GM18517 (cell line): ENCODE data around the gene FAM9A.
"Not testable (repeated sequence)": the region's sequence is repeated elsewhere in the genome, so short reads cannot be mapped to it uniquely, and the experiment has no call there.

Source experiments
- ATAC-seq: cut with Tn5 transposase; IDR thresholded peaks from one replicate; pipeline ENCODE4 v1.9.1; 2021; ENCODE audit warnings: mild to moderate bottlenecking, moderate library complexity; ENCODE audit not compliant: unreplicated experiment

Gene FAM9A

DNA sequence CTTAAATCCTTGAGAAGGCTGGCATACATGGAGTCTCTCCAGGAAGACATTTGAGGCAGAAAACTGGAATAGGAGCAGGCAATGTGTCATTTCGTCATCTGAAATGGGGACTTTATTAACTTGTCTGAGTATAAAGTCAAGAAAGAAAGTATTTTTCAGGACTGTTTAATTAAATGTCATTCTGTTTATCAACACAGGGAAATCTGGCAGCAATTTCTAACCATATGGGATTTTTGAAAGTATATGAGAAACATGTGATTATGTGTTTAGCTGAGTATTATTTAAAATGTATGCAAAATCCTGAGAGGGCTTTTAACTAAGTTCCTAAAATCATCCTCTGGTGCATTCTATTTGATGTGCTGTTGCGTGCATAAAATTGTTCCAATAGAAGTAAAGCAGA lies 3.9 kb upstream of the FAM9A start:
- no peak for ATAC-seq

GRCh38 chrX:8803326-8803725 lies 2.1 kb upstream of the FAM9A start:
- no peak for ATAC-seq

- ATAC-seq, result not testable (repeated sequence)
Measured at GRCh38 chrX:8800351-8800750, 832 bp downstream of the FAM9A start.

GRCh38 chrX:8799281-8799680 lies 1.9 kb downstream of the FAM9A start:
- not testable (repeated sequence) for ATAC-seq

DNA sequence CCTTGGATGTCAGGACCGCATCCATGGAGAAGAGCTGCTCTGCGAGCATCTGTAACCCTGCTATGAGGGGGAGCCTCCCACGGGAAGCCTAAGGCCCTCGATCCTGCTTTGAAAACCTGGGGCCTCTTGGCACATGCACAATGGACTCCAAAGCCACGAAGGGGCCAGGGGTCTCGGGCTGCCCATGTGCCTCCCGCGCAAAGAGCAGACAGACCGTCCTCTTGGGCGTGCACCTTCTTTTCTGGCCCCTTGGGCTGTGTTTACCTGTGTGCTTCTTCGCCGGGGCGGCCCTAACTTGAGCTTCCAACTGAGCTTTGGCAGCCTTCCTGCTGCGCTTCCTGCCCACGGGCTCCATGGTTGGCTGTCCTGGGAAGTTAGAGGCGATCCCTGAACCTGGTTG lies 2.5 kb downstream of the FAM9A start:
- not testable (repeated sequence) for ATAC-seq

GRCh38 chrX:8787119-8787518 lies 14.1 kb downstream of the FAM9A start:
- ATAC-seq, result not testable (repeated sequence)

DNA sequence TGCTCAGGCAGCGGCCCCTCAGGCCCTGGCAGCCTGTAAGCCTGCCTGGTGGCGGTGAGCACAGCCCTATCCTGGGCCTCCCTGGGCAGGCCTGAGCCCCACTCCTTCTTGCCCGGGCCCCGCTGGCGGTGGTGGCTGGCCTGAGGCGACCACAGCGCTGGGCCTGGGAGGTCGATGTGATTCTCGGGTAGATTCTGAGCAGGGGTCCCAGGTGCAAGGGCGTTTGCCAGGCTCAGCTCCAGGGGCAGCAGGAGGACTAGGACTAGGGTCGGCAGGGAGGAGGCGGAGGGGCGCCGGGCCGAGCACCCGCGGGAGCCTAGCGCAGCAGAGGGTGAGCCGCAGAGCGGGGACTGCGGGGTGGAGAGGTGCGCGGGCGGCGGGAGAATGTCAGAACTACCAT lies 17.0 kb downstream of the FAM9A start:
- ATAC-seq, result no peak

DNA sequence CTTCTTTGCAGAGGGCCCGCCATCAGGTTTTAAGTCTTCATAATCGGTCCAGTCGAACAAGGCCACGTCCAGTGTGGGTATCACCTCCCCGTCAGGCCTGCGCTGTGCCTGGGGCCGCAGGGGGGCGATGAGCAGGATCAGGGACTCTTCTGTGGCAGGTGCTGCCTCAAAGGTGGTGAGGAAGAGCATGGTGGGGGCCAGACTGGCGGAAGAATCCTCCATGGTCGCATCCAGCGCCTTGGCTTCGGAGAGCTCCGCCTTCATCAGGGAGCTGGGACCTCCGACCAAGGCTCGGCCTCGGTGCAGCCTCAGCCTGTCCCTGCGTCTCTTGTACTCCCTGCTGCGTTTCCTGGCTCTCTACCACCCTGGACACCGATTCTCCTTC lies 17.5 kb downstream of the FAM9A start:
- no peak for ATAC-seq

- ATAC-seq, result no peak
Measured at GRCh38 chrX:8783097-8783713, 18.0 kb downstream of the FAM9A start.

GRCh38 chrX:8782595-8782994 lies 18.6 kb downstream of the FAM9A start:
- no peak for ATAC-seq

- ATAC-seq, result not testable (repeated sequence)
Measured at GRCh38 chrX:8781921-8782320, 19.3 kb downstream of the FAM9A start.

DNA sequence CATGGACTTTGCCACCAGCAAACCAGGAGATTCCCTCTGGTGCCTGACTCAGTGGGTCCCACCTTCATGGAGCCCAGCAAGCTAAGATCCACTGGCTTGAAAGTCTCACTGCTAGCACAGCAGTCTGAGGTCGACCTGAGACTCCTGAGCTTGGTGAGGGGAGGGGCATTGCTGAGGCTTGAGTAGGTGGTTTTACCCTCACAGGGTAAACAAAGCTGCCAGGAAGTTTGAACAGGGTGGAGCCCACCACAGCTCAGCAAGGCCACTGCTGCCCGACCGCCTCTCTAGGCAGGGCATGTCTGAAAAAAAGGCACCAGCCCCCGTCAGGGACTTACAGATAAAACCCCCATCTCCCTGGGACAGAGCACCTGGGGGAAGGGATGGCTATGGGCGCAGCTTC lies 28.1 kb downstream of the FAM9A start:
- no peak for ATAC-seq

DNA sequence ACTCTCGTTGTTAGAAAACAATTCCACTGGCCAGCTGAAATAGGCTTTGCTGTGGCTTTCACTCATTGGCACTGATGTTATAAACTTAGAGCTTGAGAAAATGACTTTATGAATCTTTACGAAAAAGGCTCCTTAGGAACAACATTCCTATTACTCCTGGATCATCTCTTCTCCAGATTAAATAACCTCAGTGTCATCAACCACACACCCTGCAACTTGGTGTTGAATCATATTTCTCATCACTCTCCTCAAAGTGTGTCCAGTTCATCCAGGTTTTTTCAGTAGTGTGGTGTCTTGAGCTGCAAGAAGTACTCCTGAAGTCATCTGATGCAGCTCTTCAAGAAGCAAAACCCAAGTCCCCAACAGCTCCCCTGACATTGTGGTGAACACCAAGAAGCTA lies 41.2 kb downstream of the FAM9A start:
- no peak for ATAC-seq

DNA sequence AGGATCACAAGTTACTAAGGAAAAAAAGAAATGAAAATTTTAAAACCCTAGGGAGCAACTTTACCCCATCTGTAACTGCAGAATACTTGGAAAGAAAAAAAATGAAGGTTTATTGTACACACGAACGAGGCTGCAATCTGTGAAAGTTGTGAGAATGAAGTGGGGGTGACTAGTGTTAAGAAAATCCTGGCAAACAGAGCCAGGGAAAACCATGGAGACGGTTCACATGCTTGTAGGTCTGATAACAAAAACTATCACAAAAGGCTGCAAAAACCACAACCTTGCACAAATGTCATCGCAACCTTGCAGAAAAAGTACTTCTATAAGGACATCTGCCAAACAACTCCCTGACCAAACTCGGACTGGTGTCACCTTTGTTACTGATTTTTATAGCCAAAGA lies 42.5 kb downstream of the FAM9A start:
- not testable (repeated sequence) for ATAC-seq

- ATAC-seq, result not testable (repeated sequence)
Measured at GRCh38 chrX:8757609-8758389, 43.4 kb downstream of the FAM9A start.

GRCh38 chrX:8755813-8756212 lies 45.4 kb downstream of the FAM9A start:
- no peak for ATAC-seq

DNA sequence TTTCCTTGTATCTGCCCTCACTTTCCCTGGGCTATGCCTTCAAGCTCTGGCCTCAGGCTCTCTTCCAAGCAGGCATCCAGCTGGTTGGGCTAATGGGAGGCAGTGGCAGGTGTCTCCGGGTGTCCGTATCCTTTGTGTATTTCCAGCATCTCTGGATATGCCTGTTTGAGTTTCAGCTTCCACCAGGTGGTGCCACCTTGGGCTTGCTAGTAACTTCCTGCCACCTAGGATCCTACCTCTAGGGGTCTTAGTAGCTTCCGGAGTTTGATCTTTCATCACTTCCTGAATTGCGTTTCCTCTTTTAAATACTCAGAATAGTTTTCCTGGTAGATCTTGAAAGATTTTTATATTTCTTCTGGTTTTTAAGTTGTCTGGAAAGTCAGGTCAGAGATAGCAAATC lies 46.1 kb downstream of the FAM9A start:
- no peak for ATAC-seq

GRCh38 chrX:8749697-8750096 lies 51.5 kb downstream of the FAM9A start:
- no peak for ATAC-seq

GRCh38 chrX:8748855-8749254 lies 52.3 kb downstream of the FAM9A start:
- no peak for ATAC-seq

DNA sequence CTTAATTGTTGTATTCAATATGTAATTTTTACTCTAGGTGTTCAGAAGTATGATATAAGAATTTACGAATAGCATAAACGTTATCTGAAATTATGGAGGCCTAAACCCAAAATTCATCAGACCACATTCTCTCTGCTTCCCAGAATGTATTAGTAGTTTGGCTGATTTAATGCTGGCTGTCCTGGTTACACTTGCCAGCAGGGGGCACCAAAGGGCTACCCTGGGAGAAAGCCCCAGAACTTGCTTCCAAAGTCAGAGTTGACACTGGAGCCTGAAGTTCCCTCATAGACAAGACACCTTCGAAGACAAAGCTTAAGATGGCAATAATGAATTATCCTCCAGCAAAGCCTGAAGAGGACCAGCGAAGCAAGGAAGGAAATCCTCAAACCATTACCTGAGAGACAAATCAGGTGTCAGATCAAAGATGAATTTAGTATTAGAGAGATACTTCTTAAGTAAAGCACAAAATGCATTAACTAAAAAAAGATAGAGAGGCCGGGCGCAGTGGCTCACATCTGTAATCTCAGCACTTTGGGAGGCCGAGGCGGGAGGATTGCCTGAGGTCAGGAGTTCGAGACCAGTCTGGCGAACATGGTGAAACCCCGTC lies 58.0 kb downstream of the FAM9A start:
- ATAC-seq, result peak; percentile 57

- ATAC-seq, result no peak
Measured at GRCh38 chrX:8741981-8742380, 59.2 kb downstream of the FAM9A start.
